ENCODE results near the gene ATP5MC3. TPM values are rescaled to one million over a fixed set of nuclear protein-coding genes. Genes with fewer than 3 reads are reported as not detected.
A peak's percentile ranks its signal among the peaks of the same experiment; 100 is the strongest.

Gene ATP5MC3
- total and polyA plus RNA-seq, 2 experiments from 2014 or later = 300 to 2,044 TPM

- TF ChIP-seq CTCF (IDR thresholded peaks at IDR 0.05; ENCODE audit: low read depth, low read length) = no peak
- H3K9me3 ChIP-seq (ENCODE audit: low read depth) = no peaks in the 10 kb centered on the region
- H3K4me1 ChIP-seq (ENCODE audit: low read depth) = peaks cover 47% of the 10 kb centered on the region
- H3K27ac ChIP-seq = peak overlapping the region; percentile 8
- H3K36me3 ChIP-seq = peaks cover 51% of the 10 kb centered on the region
- no peak overlapping the region for H3K4me3 ChIP-seq
- DNase-seq (ENCODE audit: low read depth in 1 of 2, low spot score in 1 of 2) = no peak
- no peaks in the 10 kb centered on the region for H3K27me3 ChIP-seq
These were observed 5.6 kb downstream of the ATP5MC3 start for GRCh38 chr2:175175896-175176295.

GRCh38 chr2:175175320-175175719 is 6.2 kb downstream of the ATP5MC3 start:
- no peak for DNase-seq (ENCODE audit: low read depth in 1 of 2, low spot score in 1 of 2)
- no peak overlapping the region for H3K4me3 ChIP-seq
- H3K27ac ChIP-seq = peak overlapping the region; percentile 8
- H3K9me3 ChIP-seq (ENCODE audit: low read depth) = no peaks in the 10 kb centered on the region
- H3K27me3 ChIP-seq = no peaks in the 10 kb centered on the region
- no peak for TF ChIP-seq CTCF (IDR thresholded peaks at IDR 0.05; ENCODE audit: low read depth, low read length)
- peaks cover 47% of the 10 kb centered on the region for H3K4me1 ChIP-seq (ENCODE audit: low read depth)
- H3K36me3 ChIP-seq = peaks cover 51% of the 10 kb centered on the region

GRCh38 chr2:175170659-175171304 is 10.7 kb downstream of the ATP5MC3 start:
- no peak for DNase-seq (ENCODE audit: low read depth in 1 of 2, low spot score in 1 of 2)
- no peaks in the 10 kb centered on the region for H3K9me3 ChIP-seq (ENCODE audit: low read depth)
- H3K4me3 ChIP-seq = no peak overlapping the region
- H3K36me3 ChIP-seq = peaks cover 10% of the 10 kb centered on the region
- peaks cover 25% of the 10 kb centered on the region for H3K4me1 ChIP-seq (ENCODE audit: low read depth)
- H3K27me3 ChIP-seq = no peaks in the 10 kb centered on the region
- peak overlapping the region; percentile 74 for H3K27ac ChIP-seq
- no peak for TF ChIP-seq CTCF (IDR thresholded peaks at IDR 0.05; ENCODE audit: low read depth, low read length)

- no peaks in the 10 kb centered on the region for H3K27me3 ChIP-seq
- peaks cover 25% of the 10 kb centered on the region for H3K4me1 ChIP-seq (ENCODE audit: low read depth)
- no peak for DNase-seq (ENCODE audit: low read depth in 1 of 2, low spot score in 1 of 2)
- no peak overlapping the region for H3K27ac ChIP-seq
- H3K4me3 ChIP-seq = peak overlapping the region; percentile 64
- no peak for TF ChIP-seq CTCF (IDR thresholded peaks at IDR 0.05; ENCODE audit: low read depth, low read length)
- H3K36me3 ChIP-seq = peaks cover 4% of the 10 kb centered on the region
- no peaks in the 10 kb centered on the region for H3K9me3 ChIP-seq (ENCODE audit: low read depth)
These were observed 12.3 kb downstream of the ATP5MC3 start for GRCh38 chr2:175169191-175169590.

- DNase-seq (ENCODE audit: low read depth in 1 of 2, low spot score in 1 of 2) = no peak
- Histone ChIP-seq H3K36me3 (no peaks in the 10 kb centered on the region), H3K27ac (peak overlapping the region; percentile 88), H3K9me3 (ENCODE audit: low read depth) (no peaks in the 10 kb centered on the region), H3K27me3 (no peaks in the 10 kb centered on the region), H3K4me3 (peak overlapping the region; percentile 64), H3K4me1 (ENCODE audit: low read depth) (peaks cover 24% of the 10 kb centered on the region)
- TF ChIP-seq CTCF (IDR thresholded peaks at IDR 0.05; ENCODE audit: low read depth, low read length) = no peak
These were observed 13.0 kb downstream of the ATP5MC3 start for GRCh38 chr2:175168564-175168945.

Measured in cardiac muscle cell (in vitro differentiated cells and primary cell).